ENCODE data around the gene KCNG4.

The KCNG4 gene

DNA sequence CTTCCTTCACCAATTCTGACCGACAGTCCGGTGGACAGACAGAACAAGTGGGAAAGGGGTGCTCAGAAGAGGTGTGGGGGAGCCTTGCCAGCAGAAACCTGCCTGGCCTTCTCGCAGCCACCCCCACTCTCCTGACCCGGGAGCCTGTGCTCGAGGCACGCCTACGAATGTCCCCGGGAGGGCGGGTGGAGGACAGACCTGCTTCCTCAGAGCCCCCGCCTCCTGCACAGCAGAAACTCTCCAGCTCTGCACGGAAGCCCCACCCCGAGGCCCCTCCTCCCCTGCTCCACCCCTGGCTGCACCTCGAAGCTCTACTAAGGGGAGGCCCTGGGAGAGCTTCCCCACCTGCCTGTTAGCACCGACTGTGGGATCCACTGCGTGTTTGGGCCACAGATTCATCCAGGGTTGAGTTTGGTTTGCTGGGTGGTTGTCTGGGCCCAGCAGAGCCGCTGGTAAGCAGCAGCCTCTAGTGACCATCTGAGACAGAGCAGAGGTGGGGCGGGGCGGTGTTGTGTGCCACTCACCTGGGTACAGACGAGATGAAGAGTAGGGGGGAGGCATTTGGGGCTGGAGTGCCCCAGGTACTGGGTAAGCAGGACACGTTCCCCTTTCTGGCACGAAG lies 59.2 kb downstream of the KCNG4 start:
- DNase-seq, result no peak

DNA sequence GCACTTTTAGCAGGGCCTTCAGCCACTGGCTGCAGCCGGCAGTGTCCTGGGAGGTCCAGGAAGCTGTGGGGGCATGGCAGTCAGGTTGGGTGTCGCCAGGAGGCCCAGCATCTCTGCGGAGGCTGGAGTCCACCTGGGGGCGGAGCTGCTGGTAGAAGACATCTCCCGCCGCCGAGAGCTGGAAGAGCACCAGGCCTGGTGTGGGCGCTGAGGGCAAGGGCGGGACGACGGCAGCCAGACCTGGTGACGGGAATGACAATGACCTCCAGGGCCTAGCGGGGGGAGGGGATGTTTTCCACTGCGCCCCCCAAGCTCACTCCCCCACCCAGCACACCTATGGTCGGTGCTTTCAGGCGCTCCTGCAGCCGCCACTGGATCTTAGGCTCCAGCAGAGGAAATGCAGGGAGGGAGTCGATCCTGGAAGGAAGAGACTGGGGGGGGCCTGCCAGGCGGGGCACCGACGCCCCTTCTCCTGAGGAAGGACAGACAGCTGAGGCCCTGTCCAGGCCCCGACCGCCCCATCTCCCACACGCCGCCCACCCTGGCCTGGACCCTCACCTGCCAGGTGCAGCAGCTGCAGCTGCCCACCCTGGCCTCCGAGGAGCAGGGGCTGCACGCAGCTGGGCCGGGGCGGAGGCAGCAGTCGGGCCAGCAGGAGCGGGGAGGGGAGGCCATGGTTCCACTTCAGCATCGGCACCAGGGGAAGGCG lies 60.0 kb downstream of the KCNG4 start:
- no peak for DNase-seq

DNA sequence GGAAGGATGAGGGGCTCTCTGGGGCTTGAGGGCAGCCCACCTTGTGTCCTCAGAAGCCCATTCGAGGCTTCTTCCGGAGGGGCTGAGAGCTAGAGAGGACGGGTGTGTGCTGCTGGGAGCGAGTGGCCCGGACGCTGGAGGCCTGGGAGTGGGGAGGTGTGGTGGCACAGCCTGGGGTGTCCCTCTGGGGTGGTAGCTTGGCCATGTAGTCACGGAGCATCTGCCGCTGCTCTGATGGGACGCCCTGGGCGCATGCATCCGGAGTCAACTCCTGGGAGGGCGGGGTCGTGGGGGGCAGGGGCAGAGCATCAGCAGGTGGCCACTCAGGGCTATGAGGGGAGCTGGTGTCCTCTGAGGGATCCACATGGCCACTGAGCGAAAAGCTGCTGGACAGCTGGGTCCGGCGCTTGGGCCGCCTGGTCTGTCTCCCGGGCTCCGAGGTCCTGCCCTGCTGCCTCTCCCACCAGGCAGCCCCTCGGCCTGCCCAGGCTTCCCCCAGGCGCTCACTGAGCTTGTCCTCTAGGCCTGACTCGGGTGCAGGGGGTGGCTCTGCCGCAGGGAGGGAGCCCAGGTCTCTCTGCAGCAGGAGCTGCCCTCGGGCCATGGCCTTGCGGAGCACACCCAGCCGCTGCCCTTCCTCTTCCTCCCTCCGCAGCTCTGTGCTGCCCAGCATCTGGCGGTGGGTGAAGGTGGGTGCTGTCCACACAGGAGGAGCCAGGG lies 60.8 kb downstream of the KCNG4 start:
- DNase-seq, result no peak

DNA sequence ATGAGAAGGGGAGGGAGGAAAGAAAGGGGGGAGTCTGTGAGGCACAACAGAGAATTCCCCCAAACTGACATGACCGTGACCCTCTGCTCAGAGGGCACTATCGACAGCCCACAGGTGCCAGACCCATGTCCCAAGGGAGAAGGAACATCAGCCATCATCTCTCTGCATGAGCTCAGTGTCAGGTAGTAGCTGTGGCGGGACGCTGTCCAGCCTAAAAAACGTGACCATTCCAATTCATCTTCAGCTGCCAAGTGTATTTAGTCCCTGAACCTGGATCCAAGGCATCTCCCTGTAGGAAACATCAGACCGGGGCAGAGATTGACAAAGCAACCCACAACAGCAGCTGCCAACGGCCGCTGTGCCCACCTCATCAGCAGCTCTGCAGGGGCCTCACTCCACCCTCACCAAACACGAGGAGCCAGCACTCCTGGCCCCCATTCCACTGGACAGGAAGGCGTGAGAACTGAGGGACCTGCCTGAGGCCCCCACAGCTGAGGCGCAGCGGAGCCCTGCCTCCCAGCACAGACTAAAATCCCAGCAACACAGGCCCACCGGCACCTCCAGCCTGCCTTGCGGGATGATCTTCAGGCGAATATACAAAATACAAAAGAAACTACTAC lies 61.6 kb downstream of the KCNG4 start:
- no peak for DNase-seq

DNA sequence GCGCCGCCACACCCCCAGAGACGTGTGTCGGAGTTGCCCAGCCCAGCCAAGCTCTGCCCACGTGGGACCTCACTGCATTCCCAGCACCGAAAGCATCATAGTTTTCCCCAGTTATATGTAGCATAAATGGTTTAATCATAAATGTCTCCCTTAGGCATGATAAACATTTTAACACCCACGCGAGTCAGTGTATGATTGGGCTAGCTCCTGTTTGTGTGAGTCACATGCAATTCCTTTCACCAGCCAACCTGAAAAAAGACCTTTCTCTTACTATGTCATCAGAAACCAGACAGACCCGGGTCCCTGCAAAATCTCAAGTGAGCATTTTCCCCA lies 62.1 kb downstream of the KCNG4 start:
- no peak for DNase-seq

DNA sequence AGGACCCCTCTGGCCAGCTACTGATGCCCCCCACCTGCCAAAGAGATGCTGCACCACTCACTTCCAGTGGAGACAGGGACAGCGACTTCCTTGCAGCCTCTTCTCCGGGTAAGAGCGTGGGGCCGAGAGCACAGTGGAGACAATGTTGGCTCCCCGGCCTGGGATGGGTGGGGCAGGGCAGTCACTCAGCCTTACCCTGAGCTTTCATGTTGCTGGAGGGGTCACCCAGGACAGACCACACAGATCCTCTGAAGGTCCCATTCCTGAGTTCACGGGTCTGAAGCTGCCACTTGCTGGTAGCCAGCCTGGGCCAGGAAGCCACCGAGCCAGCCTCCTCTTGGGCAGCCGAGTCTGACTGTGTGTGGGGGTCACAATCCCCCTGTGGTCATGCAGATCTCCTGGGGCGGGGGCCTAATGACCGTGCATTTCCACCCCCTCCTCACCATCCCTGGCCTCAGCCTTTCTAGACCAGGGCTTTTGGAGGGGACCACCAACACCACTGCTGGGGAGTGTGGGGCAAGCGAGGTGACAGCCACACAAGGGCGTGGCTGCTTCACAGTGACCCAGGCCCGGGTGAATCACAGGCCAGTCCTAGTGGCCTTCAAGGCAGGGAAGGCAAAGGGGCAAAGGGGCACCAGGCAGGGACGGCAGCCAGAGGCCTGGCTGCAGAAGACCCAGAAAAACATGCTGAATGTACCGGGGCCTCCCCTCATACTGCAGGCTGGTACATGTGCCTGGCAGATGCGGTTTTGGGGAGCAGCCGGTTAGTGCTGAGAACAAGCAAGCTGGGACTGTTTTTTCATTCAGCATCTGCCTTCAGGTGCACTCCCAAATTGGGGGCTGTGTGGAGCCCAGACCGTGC lies 63.4 kb downstream of the KCNG4 start:
- no peak for DNase-seq

DNA sequence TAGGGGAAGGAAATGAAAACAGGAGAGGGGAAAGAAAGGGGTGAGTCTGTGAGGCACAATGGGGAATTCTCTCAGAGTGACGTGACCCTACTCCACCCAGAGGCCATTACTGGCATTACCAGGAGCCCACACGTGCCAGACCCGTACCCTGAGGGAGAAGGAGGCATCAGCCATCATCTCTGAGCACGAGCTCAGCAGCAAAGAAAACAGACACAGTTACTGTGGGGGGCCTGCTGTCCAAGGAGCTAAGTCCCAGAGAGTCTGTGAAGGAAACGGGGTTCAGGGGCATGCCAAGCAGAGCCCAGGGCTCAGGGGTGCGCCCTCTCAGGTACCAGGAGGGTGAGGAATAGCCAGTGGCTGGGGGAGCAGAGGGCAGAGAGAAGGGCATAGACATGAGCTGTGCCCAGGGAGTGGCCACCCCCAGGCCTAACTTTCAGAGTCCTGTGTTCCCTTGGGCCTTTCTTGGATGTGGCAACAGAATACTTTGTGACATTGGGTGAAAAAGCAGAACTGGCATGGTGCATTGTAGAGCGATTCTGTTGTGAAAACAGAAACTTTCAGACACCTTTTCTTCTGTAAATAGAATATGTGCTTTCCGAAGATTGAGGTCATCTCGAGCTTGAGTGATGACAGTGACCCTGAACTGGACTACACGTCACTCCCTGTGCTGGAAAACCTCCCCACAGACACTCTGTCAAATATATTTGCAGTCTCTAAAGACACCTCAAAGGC lies 64.3 kb downstream of the KCNG4 start:
- peak in 1 of 4 experiments; percentile 35 for DNase-seq

DNA sequence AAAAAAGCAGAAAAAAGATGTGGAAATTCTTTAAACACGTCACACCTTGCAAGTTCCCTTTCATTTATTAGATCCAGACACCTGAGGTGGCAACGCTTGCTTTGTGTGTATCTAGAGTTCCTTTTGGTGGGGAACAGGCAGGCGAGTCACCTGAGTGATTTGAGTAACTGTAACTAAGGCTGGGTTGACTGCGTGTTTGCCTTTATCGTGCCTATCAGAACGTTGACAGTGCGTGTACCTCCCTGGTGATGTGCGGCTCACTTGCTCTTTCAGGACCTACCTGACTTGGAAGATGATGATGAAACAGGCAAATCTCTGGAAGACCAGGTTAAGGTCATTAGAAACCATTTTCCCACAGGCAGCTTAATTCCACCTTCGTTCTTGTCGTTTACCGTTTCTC lies 65.4 kb downstream of the KCNG4 start:
- no peak for DNase-seq

DNA sequence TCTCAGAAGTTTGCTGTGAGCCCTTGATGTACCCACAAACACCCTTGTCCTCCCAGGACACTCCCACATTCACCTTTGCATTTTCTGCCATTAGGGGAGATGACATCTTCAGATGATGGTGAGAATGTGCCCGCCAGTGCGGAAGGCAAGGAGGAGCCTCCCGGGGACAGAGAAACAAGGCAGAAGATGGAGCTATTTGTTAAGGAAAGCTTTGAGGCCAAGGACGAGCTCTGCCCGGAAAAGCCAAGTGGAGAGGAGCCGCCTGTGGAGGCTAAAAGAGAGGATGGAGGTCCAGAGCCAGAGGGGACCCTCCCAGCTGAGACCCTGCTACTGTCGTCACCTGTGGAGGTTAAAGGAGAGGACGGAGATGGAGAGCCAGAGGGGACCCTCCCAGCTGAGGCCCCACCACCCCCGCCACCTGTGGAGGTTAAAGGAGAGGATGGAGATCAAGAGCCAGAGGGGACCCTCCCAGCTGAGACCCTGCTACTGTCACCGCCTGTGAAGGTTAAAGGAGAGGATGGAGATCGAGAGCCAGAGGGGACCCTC lies 70.0 kb downstream of the KCNG4 start:
- DNase-seq, result no peak
